ENCODE results near the gene UPF3B. TPM values are rescaled to one million over a fixed set of nuclear protein-coding genes. Genes with fewer than 3 reads are reported as not detected.
"Not testable (repeated sequence)": the region's sequence is repeated elsewhere in the genome, so short reads cannot be mapped to it uniquely, and the experiment has no call there.

Gene UPF3B
- total RNA-seq, 1 donor from 2014 or later, result 3.5 TPM

- no peak overlapping the region for H3K27ac ChIP-seq (replicated peaks)
- TF ChIP-seq, protein P1, sequence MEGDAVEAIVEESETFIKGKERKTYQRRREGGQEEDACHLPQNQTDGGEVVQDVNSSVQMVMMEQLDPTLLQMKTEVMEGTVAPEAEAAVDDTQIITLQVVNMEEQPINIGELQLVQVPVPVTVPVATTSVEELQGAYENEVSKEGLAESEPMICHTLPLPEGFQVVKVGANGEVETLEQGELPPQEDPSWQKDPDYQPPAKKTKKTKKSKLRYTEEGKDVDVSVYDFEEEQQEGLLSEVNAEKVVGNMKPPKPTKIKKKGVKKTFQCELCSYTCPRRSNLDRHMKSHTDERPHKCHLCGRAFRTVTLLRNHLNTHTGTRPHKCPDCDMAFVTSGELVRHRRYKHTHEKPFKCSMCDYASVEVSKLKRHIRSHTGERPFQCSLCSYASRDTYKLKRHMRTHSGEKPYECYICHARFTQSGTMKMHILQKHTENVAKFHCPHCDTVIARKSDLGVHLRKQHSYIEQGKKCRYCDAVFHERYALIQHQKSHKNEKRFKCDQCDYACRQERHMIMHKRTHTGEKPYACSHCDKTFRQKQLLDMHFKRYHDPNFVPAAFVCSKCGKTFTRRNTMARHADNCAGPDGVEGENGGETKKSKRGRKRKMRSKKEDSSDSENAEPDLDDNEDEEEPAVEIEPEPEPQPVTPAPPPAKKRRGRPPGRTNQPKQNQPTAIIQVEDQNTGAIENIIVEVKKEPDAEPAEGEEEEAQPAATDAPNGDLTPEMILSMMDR (IDR thresholded peaks at IDR 0.05; ENCODE audit: borderline replicate concordance), result no peak
- H3K9me3 ChIP-seq (replicated peaks), result no peaks in the 10 kb centered on the region
- no peaks in the 10 kb centered on the region for H3K27me3 ChIP-seq (ENCODE audit: low read depth)
- no peak for DNase-seq
- no peaks in the 10 kb centered on the region for H3K4me1 ChIP-seq
- no peaks in the 10 kb centered on the region for H3K36me3 ChIP-seq
- no peak overlapping the region for H3K4me3 ChIP-seq
- intact Hi-C loops (cut with micrococcal nuclease), result no loop called here
Observed at GRCh38 chrX:119809185-119809666, 43.5 kb downstream of the UPF3B start.

DNA sequence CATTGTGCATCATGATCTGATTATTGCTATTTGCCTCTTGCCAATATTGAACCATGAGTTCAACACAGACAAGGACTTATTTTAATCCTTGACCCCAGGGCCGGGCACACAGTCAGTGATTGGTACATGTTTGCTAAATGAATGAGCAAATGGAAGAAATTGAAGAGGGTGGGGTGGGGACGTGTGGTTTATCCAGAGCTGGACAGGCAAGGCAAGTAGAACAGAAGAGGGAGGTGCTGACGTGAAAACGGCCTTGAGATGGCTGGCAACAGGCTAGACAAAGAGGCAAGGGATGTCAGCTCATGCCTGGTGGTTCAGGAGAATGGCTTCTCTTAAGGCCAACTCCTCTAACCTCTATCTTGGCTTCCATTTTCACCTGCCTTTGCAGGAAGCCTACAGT, 44.3 kb downstream of the UPF3B start:
- H3K4me1 ChIP-seq; H3K27me3 ChIP-seq (ENCODE audit: low read depth); DNase-seq; H3K27ac ChIP-seq (replicated peaks); H3K9me3 ChIP-seq (replicated peaks); H3K36me3 ChIP-seq; H3K4me3 ChIP-seq; intact Hi-C loops (cut with micrococcal nuclease): not testable (repeated sequence)

DNA sequence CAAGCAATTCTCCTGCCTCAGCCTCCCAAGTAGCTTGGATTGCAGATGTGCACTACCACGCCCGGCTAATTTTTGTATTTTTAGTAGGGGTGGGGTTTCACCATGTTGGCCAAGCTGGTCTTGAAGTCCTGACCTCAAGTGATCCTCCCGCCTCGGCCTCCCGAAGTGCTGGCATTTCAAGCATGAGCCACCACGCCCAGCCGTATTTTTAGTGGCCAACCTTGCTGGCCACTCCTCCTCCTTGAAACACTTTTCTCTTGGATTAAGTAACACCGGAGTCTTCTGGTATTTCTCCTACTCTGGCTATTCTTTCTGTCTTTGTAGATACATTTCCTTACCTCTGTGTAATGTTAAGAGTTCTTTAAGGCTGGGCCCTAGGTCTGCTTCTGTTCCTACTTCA, 50.2 kb downstream of the UPF3B start:
- Histone ChIP-seq H3K4me3 (no peak overlapping the region), H3K9me3 (replicated peaks) (no peaks in the 10 kb centered on the region), H3K27me3 (ENCODE audit: low read depth) (no peaks in the 10 kb centered on the region), H3K27ac (replicated peaks) (no peak overlapping the region), H3K36me3 (no peaks in the 10 kb centered on the region), H3K4me1 (no peaks in the 10 kb centered on the region)
- intact Hi-C loops (cut with micrococcal nuclease), result no loop called here
- TF ChIP-seq, protein P1 (IDR thresholded peaks at IDR 0.05; ENCODE audit: borderline replicate concordance), result no peak
- no peak for DNase-seq

- no peak overlapping the region for H3K27ac ChIP-seq (replicated peaks)
- TF ChIP-seq, protein P1 (IDR thresholded peaks at IDR 0.05; ENCODE audit: borderline replicate concordance), result no peak
- H3K27me3 ChIP-seq (ENCODE audit: low read depth), result no peaks in the 10 kb centered on the region
- no peaks in the 10 kb centered on the region for H3K4me1 ChIP-seq
- H3K4me3 ChIP-seq, result no peak overlapping the region
- H3K9me3 ChIP-seq (replicated peaks), result no peaks in the 10 kb centered on the region
- H3K36me3 ChIP-seq, result no peaks in the 10 kb centered on the region
- DNase-seq, result no peak
- intact Hi-C loops (cut with micrococcal nuclease), result no loop called here
Observed at GRCh38 chrX:119801253-119802221, 51.2 kb downstream of the UPF3B start.

GRCh38 chrX:119791437-119792231, 61.1 kb downstream of the UPF3B start, which contains the start of gene RPL39:
Gene RPL39 (minus strand): TSS chrX:119791630. CDS start chrX:119791576, 54 bp downstream.
- no peaks in the 10 kb centered on the region for H3K27me3 ChIP-seq (ENCODE audit: low read depth)
- intact Hi-C loops (cut with micrococcal nuclease), result no loop called here
- no peaks in the 10 kb centered on the region for H3K9me3 ChIP-seq (replicated peaks)
- peaks cover 51% of the 10 kb centered on the region for H3K4me1 ChIP-seq
- DNase-seq, result peak; percentile 84
- TF ChIP-seq, protein P1 (IDR thresholded peaks at IDR 0.05; ENCODE audit: borderline replicate concordance), result no peak
- peak within 1 kb of the TSS; percentile 98 for H3K27ac ChIP-seq (replicated peaks)
- peaks cover 12% of the 10 kb centered on the region for H3K36me3 ChIP-seq
- peak within 1 kb of the TSS; percentile 70 for H3K4me3 ChIP-seq
